ENCODE results near the gene KIAA0825. TPM values are rescaled to one million over a fixed set of nuclear protein-coding genes. Genes with fewer than 3 reads are reported as not detected.

The KIAA0825 gene
- polyA plus RNA-seq, 1 donor from 2014 or later = 5.1 TPM

DNA sequence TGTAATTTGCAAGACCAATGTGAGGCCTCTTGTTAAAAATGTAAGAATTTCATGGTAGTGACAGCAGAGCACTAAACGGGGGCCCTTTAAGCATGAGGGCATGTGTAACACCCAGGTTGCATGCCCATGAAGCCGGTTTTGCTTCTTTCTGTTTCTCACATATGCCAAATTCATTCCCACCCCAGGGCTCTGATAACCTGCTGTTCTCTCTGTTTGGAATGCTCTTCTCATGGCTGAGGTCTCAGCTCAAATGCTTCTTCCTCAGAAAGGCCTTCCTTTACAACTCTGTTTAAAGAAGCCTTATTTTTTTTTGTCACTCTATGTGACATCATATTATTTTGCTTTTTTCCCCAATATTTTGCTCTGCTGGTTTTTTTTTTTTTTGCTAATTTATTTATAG lies 369.0 kb downstream of the KIAA0825 start:
- H3K36me3 ChIP-seq (ENCODE audit: insufficient read depth, low read length) = no peaks in the 10 kb centered on the region
- TF ChIP-seq EP300 (conservative IDR thresholded peaks at IDR 0.05; ENCODE audit: poor library complexity, severe bottlenecking) (no peak), RAD21 (conservative IDR thresholded peaks at IDR 0.05) (no peak), TAF1 (IDR thresholded peaks at IDR 0.05; ENCODE audit: low read depth) (no peak), EZH2 (IDR thresholded peaks at IDR 0.05; ENCODE audit: borderline replicate concordance, insufficient read depth, low read length, poor library complexity, severe bottlenecking) (no peak), MXI1 (conservative IDR thresholded peaks at IDR 0.05; ENCODE audit: poor library complexity, severe bottlenecking) (no peak)
- TF ChIP-seq, protein P1, sequence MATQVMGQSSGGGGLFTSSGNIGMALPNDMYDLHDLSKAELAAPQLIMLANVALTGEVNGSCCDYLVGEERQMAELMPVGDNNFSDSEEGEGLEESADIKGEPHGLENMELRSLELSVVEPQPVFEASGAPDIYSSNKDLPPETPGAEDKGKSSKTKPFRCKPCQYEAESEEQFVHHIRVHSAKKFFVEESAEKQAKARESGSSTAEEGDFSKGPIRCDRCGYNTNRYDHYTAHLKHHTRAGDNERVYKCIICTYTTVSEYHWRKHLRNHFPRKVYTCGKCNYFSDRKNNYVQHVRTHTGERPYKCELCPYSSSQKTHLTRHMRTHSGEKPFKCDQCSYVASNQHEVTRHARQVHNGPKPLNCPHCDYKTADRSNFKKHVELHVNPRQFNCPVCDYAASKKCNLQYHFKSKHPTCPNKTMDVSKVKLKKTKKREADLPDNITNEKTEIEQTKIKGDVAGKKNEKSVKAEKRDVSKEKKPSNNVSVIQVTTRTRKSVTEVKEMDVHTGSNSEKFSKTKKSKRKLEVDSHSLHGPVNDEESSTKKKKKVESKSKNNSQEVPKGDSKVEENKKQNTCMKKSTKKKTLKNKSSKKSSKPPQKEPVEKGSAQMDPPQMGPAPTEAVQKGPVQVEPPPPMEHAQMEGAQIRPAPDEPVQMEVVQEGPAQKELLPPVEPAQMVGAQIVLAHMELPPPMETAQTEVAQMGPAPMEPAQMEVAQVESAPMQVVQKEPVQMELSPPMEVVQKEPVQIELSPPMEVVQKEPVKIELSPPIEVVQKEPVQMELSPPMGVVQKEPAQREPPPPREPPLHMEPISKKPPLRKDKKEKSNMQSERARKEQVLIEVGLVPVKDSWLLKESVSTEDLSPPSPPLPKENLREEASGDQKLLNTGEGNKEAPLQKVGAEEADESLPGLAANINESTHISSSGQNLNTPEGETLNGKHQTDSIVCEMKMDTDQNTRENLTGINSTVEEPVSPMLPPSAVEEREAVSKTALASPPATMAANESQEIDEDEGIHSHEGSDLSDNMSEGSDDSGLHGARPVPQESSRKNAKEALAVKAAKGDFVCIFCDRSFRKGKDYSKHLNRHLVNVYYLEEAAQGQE (IDR thresholded peaks at IDR 0.05; ENCODE audit: borderline replicate concordance) = no peak
- TF ChIP-seq, protein P2, sequence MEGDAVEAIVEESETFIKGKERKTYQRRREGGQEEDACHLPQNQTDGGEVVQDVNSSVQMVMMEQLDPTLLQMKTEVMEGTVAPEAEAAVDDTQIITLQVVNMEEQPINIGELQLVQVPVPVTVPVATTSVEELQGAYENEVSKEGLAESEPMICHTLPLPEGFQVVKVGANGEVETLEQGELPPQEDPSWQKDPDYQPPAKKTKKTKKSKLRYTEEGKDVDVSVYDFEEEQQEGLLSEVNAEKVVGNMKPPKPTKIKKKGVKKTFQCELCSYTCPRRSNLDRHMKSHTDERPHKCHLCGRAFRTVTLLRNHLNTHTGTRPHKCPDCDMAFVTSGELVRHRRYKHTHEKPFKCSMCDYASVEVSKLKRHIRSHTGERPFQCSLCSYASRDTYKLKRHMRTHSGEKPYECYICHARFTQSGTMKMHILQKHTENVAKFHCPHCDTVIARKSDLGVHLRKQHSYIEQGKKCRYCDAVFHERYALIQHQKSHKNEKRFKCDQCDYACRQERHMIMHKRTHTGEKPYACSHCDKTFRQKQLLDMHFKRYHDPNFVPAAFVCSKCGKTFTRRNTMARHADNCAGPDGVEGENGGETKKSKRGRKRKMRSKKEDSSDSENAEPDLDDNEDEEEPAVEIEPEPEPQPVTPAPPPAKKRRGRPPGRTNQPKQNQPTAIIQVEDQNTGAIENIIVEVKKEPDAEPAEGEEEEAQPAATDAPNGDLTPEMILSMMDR (IDR thresholded peaks at IDR 0.05; ENCODE audit: poor library complexity, severe bottlenecking) = no peak
- no peak overlapping the region for H3K4me2 ChIP-seq (ENCODE audit: low read length)
- no peaks in the 10 kb centered on the region for H3K27me3 ChIP-seq (ENCODE audit: insufficient read depth, low read depth, low read length)
- H2AFZ ChIP-seq (ENCODE audit: low read depth, low read length) = no peak overlapping the region
- no peak overlapping the region for H3K27ac ChIP-seq (ENCODE audit: low read length)
- H3K4me3 ChIP-seq (ENCODE audit: low read length) = no peak overlapping the region
- no peaks in the 10 kb centered on the region for H3K9me3 ChIP-seq (ENCODE audit: low read length)
- no peaks in the 10 kb centered on the region for H4K20me1 ChIP-seq (ENCODE audit: insufficient read depth)
- no peak overlapping the region for H3K9ac ChIP-seq (ENCODE audit: low read length)
- no peaks in the 10 kb centered on the region for H3F3A ChIP-seq (ENCODE audit: insufficient read depth, low read length, poor library complexity, severe bottlenecking)
- H3K9me2 ChIP-seq (ENCODE audit: insufficient read depth, low read length) = no peaks in the 10 kb centered on the region
- no peaks in the 10 kb centered on the region for H3K79me2 ChIP-seq (replicated peaks; ENCODE audit: insufficient read depth, low read length)

DNA sequence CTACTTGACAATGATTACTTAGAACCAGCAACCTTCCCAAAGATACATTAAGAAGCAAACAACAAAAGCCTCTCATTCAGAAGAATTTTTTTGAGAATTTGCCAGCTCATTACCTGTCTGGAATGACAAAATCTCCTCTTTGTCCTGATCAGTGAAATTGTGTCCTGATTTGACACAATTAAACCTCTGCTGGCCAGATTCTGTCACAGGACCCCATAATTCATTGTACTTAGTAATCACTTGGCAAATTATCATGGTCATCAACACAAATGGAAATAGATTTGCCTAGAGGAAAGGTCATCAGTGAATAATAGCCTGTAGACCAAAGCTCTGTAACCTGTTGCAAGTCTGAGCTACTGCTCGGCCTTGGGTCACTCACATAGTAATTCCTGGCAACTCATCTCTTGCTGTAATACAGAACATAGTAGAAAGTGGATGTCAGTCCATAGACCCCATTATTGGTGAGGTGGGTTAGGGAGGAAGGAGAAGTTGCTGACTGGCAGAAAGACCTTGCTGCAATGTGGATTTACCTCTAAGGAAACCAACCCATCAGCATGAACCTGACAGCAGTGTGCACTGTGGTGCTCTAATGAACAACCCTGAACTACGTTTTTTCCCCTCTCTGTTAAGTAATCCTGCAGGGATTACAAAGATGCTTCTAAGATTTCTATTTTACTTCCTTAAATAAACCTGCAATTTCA lies 370.1 kb downstream of the KIAA0825 start:
- no peak for TF ChIP-seq POLR2AphosphoS5 (IDR thresholded peaks at IDR 0.05)
- TF ChIP-seq, protein P2 (IDR thresholded peaks at IDR 0.05; ENCODE audit: poor library complexity, severe bottlenecking) = no peak
- no peak for TF ChIP-seq MXI1 (conservative IDR thresholded peaks at IDR 0.05; ENCODE audit: poor library complexity, severe bottlenecking)
- TF ChIP-seq EP300 (conservative IDR thresholded peaks at IDR 0.05; ENCODE audit: poor library complexity, severe bottlenecking) = no peak
- TF ChIP-seq, protein P1 (IDR thresholded peaks at IDR 0.05; ENCODE audit: borderline replicate concordance) = no peak
- no peak for TF ChIP-seq EZH2 (IDR thresholded peaks at IDR 0.05; ENCODE audit: borderline replicate concordance, insufficient read depth, low read length, poor library complexity, severe bottlenecking)
- no peak for TF ChIP-seq RAD21 (conservative IDR thresholded peaks at IDR 0.05)
- TF ChIP-seq TAF1 (IDR thresholded peaks at IDR 0.05; ENCODE audit: low read depth) = no peak
- TF ChIP-seq SMC3 (conservative IDR thresholded peaks at IDR 0.05; ENCODE audit: poor library complexity) = no peak
- Histone ChIP-seq H2AFZ (ENCODE audit: low read depth, low read length) (no peak overlapping the region), H3K79me2 (replicated peaks; ENCODE audit: insufficient read depth, low read length) (no peaks in the 10 kb centered on the region), H3K27me3 (ENCODE audit: insufficient read depth, low read depth, low read length) (no peaks in the 10 kb centered on the region), H3K27ac (ENCODE audit: low read length) (no peak overlapping the region), H4K20me1 (ENCODE audit: insufficient read depth) (no peaks in the 10 kb centered on the region), H3F3A (ENCODE audit: insufficient read depth, low read length, poor library complexity, severe bottlenecking) (no peaks in the 10 kb centered on the region), H3K4me2 (ENCODE audit: low read length) (no peak overlapping the region), H3K4me3 (ENCODE audit: low read length) (no peak overlapping the region), H3K9me3 (ENCODE audit: low read length) (no peaks in the 10 kb centered on the region), H3K9me2 (ENCODE audit: insufficient read depth, low read length) (no peaks in the 10 kb centered on the region), H3K36me3 (ENCODE audit: insufficient read depth, low read length) (no peaks in the 10 kb centered on the region), H3K9ac (ENCODE audit: low read length) (no peak overlapping the region)
